PC-3 (cell line): ENCODE data around the gene CISD2. TPM values are rescaled to one million over a fixed set of nuclear protein-coding genes. Genes with fewer than 3 reads are reported as not detected.
"Not testable (repeated sequence)": the region's sequence is repeated elsewhere in the genome, so short reads cannot be mapped to it uniquely, and the experiment has no call there.

Source experiments
- ATAC-seq: fragments of 200-7000 bp; cut with Tn5 transposase; 2 replicates; pipeline ENCODE4 v1.9.1; 2020; ENCODE audit warnings: mild to moderate bottlenecking, moderate library complexity
- BruUV-seq: library from RNA; stranded (reverse); fragments of 400-500 nt; replicated peaks from 2 replicates; lab custom pipeline; 2021; lab: Mats Ljungman, UMichigan
- CTCF ChIA-PET: fragments of 300-600 bp; sonication (Branson Sonifier 250); formaldehyde crosslinking; loops from one replicate; lab custom pipeline; 2022; ENCODE audit warnings: antibody characterized with exemption; lab: Charles Lee
- POLR2A ChIA-PET: fragments of 300-600 bp; sonication (Branson Sonifier 250); formaldehyde crosslinking; loops from one replicate; lab custom pipeline; 2022; ENCODE audit warnings: antibody characterized with exemption; ENCODE audit not compliant: unreplicated experiment; lab: Charles Lee
- DNase-seq: peaks from one replicate; pipeline ENCODE4 v3.0.0-alpha.2; 2015
- H2AFZ ChIP-seq: fragments of 300-600 bp; sonication (generic); 2 replicates; pipeline ENCODE4 v1.6.0; 2016; ENCODE audit warnings: antibody characterized with exemption, low read length
- H3F3A ChIP-seq: fragments of 300-600 bp; sonication (generic); one replicate; pipeline ENCODE4 v1.6.0; 2017; ENCODE audit warnings: antibody characterized with exemption, low read length, control low read depth, mild to moderate bottlenecking; ENCODE audit not compliant: unreplicated experiment
- H3K27ac ChIP-seq: fragments of 300-600 bp; sonication (generic); 2 replicates; pipeline ENCODE4 v1.5.1; 2016; ENCODE audit warnings: mild to moderate bottlenecking, low read length
- H3K27me3 ChIP-seq: fragments of 300-600 bp; sonication (generic); 2 replicates; pipeline ENCODE4 v1.6.1; 2016; ENCODE audit warnings: low read length, mixed read lengths
- H3K36me3 ChIP-seq: fragments of 300-600 bp; sonication (generic); 2 replicates; pipeline ENCODE4 v1.6.1; 2016; ENCODE audit warnings: low read depth, mixed run types, low read length, mixed read lengths
- H3K4me1 ChIP-seq: fragments of 300-600 bp; sonication (generic); 2 replicates; pipeline ENCODE4 v1.5.1; 2016; ENCODE audit warnings: low read length; ENCODE audit not compliant: insufficient read depth
- H3K4me2 ChIP-seq: fragments of 300-600 bp; sonication (generic); 2 replicates; pipeline ENCODE4 v1.6.0; 2016; ENCODE audit warnings: low read length
- H3K4me3 ChIP-seq: fragments of 300-600 bp; sonication (generic); 2 replicates; pipeline ENCODE4 v1.5.1; 2016; ENCODE audit warnings: mild to moderate bottlenecking, low read length, mixed read lengths
- H3K79me2 ChIP-seq: fragments of 300-600 bp; sonication (generic); 2 replicates; pipeline ENCODE4 v1.6.1; 2017; ENCODE audit warnings: low read length, mixed read lengths
- H3K9ac ChIP-seq: fragments of 300-600 bp; sonication (generic); 2 replicates; pipeline ENCODE4 v1.6.0; 2016; ENCODE audit warnings: mild to moderate bottlenecking, low read length
- H3K9me2 ChIP-seq: fragments of 300-600 bp; sonication (generic); replicated peaks from 2 replicates; pipeline ENCODE4 v1.6.1; 2016; ENCODE audit warnings: mixed run types, low read length, mixed read lengths
- H3K9me3 ChIP-seq: fragments of 300-600 bp; sonication (generic); 2 replicates; pipeline ENCODE4 v1.6.1; 2016; ENCODE audit warnings: low read length, mixed read lengths
- H4K20me1 ChIP-seq: fragments of 300-600 bp; sonication (generic); 2 replicates; pipeline ENCODE4 v1.6.1; 2016; ENCODE audit warnings: low read length, mixed read lengths
- EZH2 ChIP-seq: fragments of 300-600 bp; sonication (generic); IDR thresholded peaks from one replicate; pipeline ENCODE4 v1.6.1; 2017; ENCODE audit warnings: antibody characterized with exemption, mild to moderate bottlenecking, low read length; ENCODE audit not compliant: unreplicated experiment
- EZH2phosphoT487 ChIP-seq: fragments of 300-600 bp; sonication (generic); IDR thresholded peaks from 2 replicates; pipeline ENCODE4 v1.6.1; 2018; ENCODE audit warnings: mild to moderate bottlenecking, antibody characterized with exemption, low read length, borderline replicate concordance
- intact Hi-C: fragments of 100-400 bp; cut with micrococcal nuclease; formaldehyde crosslinking; loops from 2 replicates; pipeline ENCODE4 v1.9.0; 2023
- total RNA-seq: library from RNA; depleted of rRNA; stranded (reverse); fragments of >200 nt; gene quantifications from 2 replicates; pipeline ENCODE4 v1.2.3, GENCODE V29; 2014
- TF ChIP-seq, protein P1 (sequence below): fragments of 300-600 bp; sonication (generic); conservative IDR thresholded peaks from 2 replicates; pipeline ENCODE4 v1.5.1; 2017; ENCODE audit warnings: antibody characterized with exemption, low read depth, mild to moderate bottlenecking, low read length

The CISD2 gene
- total RNA-seq, 1 experiment from 2014 or later: 36.9 TPM

DNA sequence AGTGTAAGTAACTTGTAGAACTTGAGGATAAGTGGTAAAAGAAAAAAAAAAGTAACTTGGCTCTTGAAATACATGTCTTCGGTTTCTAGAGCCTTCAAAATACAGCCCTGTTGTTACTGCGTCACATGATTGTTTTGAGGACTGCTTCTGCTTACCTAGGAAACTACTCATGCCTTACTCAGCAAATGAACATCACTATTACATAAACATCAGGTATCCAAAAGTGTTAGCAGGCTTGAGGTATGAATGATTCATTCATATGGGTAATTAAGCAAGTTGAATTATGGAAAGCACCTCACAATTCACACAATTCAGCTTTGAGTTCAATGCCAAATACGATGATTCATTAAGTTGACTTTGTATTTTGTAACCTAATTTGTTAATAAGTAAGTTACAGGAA lies 21.1 kb downstream of the CISD2 start:
- H3K36me3 ChIP-seq, H3K27ac ChIP-seq, H3K27me3 ChIP-seq, H3K4me3 ChIP-seq, H3K79me2 ChIP-seq, H3K9me2 ChIP-seq, H3K9me3 ChIP-seq, H3K4me1 ChIP-seq, H3F3A ChIP-seq, intact Hi-C loops, H4K20me1 ChIP-seq, CTCF ChIA-PET, H3K9ac ChIP-seq, BruUV-seq, H2AFZ ChIP-seq, ATAC-seq, POLR2A ChIA-PET: not testable (repeated sequence)
- 0 out of 2 replicates have a peak overlapping the region, but pooled peaks have one; percentile 28 for H3K4me2 ChIP-seq
- peak; percentile 52 for DNase-seq

DNA sequence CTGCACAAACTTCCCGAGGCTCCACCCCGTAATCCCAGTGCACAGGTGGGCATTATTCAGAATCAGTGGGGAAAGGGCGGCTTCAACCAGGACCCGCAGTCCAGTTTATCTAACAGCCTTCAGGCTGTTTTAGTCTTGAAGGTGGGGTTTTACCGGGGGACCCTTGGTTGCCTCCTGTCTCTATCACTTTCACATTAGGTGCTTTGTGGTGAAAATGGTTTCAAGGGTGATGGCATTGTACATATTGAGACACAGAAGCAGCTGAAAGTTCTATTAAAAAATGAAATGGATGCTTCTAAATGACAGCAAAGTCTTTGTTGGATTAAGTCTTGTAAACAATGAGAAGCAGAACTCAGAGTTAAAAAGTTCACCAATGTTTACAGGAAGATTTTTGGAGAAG lies 27.8 kb downstream of the CISD2 start:
- H2AFZ ChIP-seq, BruUV-seq, H3K9me2 ChIP-seq, H3K4me3 ChIP-seq, H3F3A ChIP-seq, CTCF ChIA-PET, H3K27ac ChIP-seq, H4K20me1 ChIP-seq, intact Hi-C loops, POLR2A ChIA-PET, H3K9ac ChIP-seq, H3K36me3 ChIP-seq, H3K79me2 ChIP-seq, DNase-seq, H3K4me2 ChIP-seq, H3K4me1 ChIP-seq, H3K9me3 ChIP-seq, ATAC-seq, H3K27me3 ChIP-seq: not testable (repeated sequence)

DNA sequence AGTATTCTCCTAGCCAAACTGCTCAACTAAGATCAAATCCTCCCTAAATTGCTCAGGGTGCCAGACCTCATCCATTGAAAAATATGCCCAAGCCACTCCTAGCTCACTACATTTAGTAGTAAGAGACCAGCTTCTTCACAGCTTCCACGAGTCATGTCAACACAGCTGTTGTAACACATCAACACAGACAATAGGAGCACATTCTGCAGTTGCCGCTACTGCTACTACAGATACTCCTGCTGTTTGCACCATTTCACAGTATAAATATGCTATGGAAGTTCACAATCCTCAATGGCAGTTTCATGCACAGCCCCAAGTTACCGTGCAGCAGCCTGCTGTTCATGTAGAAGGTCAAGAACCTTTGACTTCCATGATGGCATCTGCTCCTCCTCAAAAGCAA lies 28.8 kb downstream of the CISD2 start:
- intact Hi-C loops, H3K9me3 ChIP-seq, H3K27ac ChIP-seq, H3F3A ChIP-seq, ATAC-seq, H3K9me2 ChIP-seq, H3K79me2 ChIP-seq, H3K36me3 ChIP-seq, H2AFZ ChIP-seq, POLR2A ChIA-PET, H3K4me2 ChIP-seq, H4K20me1 ChIP-seq, H3K9ac ChIP-seq, BruUV-seq, CTCF ChIA-PET, H3K4me3 ChIP-seq, DNase-seq, H3K4me1 ChIP-seq, H3K27me3 ChIP-seq: not testable (repeated sequence)

DNA sequence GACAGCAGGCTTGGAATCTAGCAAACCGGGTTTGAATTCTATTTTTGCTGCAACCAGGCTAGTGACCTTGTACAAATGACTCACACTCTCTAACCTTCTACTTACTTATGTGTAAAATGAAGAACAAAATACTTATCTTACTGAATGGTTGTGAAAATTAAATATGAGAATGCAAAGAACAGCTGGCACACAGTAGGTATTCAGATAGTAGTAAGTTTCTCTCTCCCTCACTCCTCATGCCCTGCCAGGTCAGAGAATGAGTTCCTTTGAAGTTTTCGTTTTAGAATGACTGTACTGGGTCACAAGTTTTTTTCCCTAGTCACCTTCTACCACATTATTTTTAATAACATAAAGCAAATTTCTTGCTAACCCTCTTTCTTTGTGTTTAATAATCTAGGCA lies 33.0 kb downstream of the CISD2 start:
- Histone ChIP-seq H3K4me3 (no peak overlapping the region), H3K36me3 (no peaks in the 10 kb centered on the region), H3K27me3 (no peaks in the 10 kb centered on the region), H3K27ac (no peak overlapping the region), H4K20me1 (no peaks in the 10 kb centered on the region), H3K9me2 (no peaks in the 10 kb centered on the region), H3K4me1 (no peaks in the 10 kb centered on the region), H3K4me2 (no peak overlapping the region), H2AFZ (no peak overlapping the region), H3K79me2 (no peaks in the 10 kb centered on the region), H3F3A (no peaks in the 10 kb centered on the region), H3K9me3 (no peaks in the 10 kb centered on the region), H3K9ac (no peak overlapping the region)
- intact Hi-C loops: no loop called here
- TF ChIP-seq, protein P1, sequence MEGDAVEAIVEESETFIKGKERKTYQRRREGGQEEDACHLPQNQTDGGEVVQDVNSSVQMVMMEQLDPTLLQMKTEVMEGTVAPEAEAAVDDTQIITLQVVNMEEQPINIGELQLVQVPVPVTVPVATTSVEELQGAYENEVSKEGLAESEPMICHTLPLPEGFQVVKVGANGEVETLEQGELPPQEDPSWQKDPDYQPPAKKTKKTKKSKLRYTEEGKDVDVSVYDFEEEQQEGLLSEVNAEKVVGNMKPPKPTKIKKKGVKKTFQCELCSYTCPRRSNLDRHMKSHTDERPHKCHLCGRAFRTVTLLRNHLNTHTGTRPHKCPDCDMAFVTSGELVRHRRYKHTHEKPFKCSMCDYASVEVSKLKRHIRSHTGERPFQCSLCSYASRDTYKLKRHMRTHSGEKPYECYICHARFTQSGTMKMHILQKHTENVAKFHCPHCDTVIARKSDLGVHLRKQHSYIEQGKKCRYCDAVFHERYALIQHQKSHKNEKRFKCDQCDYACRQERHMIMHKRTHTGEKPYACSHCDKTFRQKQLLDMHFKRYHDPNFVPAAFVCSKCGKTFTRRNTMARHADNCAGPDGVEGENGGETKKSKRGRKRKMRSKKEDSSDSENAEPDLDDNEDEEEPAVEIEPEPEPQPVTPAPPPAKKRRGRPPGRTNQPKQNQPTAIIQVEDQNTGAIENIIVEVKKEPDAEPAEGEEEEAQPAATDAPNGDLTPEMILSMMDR: no peak
- TF ChIP-seq EZH2phosphoT487: no peak
- no peak for TF ChIP-seq EZH2
- ChIA-PET POLR2A (no interaction called here), CTCF (no interaction called here)
- DNase-seq: no peak
- no TSS peak for BruUV-seq
- ATAC-seq: no peak
